ENCODE data around the gene NHLRC2.

The NHLRC2 gene

GRCh38 chr10:113866551-113867394, 12.3 kb downstream of the NHLRC2 start:
- DNase-seq (ENCODE audit: low spot score), result no peak

GRCh38 chr10:113867904-113868303, 13.4 kb downstream of the NHLRC2 start:
- DNase-seq (ENCODE audit: low spot score), result no peak
- no peak for TF ChIP-seq CTCF (IDR thresholded peaks at IDR 0.05; ENCODE audit: extremely low read depth, missing control alignments)

More at GRCh38 chr10:113866551-113867394, 12.3 kb downstream of the NHLRC2 start:
- TF ChIP-seq CTCF (IDR thresholded peaks at IDR 0.05; ENCODE audit: extremely low read depth, missing control alignments), result no peak

- no peak for TF ChIP-seq CTCF (IDR thresholded peaks at IDR 0.05; ENCODE audit: extremely low read depth, missing control alignments)
- DNase-seq (ENCODE audit: low spot score), result no peak
These were observed 15.3 kb downstream of the NHLRC2 start for GRCh38 chr10:113869789-113870188.

GRCh38 chr10:113872139-113873030, 17.9 kb downstream of the NHLRC2 start:
- no peak for DNase-seq (ENCODE audit: low spot score)
- no peak for TF ChIP-seq CTCF (IDR thresholded peaks at IDR 0.05; ENCODE audit: extremely low read depth, missing control alignments)

GRCh38 chr10:113875212-113875611, 20.8 kb downstream of the NHLRC2 start:
- no peak for TF ChIP-seq CTCF (IDR thresholded peaks at IDR 0.05; ENCODE audit: extremely low read depth, missing control alignments)
- no peak for DNase-seq (ENCODE audit: low spot score)

- DNase-seq (ENCODE audit: low spot score), result no peak
- TF ChIP-seq CTCF (IDR thresholded peaks at IDR 0.05; ENCODE audit: extremely low read depth, missing control alignments), result no peak
These were observed 22.0 kb downstream of the NHLRC2 start for GRCh38 chr10:113876461-113876860.

- no peak for TF ChIP-seq CTCF (IDR thresholded peaks at IDR 0.05; ENCODE audit: extremely low read depth, missing control alignments)
- peak; percentile 22 for DNase-seq (ENCODE audit: low spot score)
These were observed 25.2 kb downstream of the NHLRC2 start for GRCh38 chr10:113879691-113880090.
